Lower leg skin (tissue), 3 donors: ENCODE results near the gene ATP13A3.

Experiments
- CTCF ChIP-seq, 3 donors: fragments of 450-650 bp; IDR thresholded peaks; one replicate each; pipeline ENCODE4 v1.5.1; 2016; ENCODE audit warnings: antibody characterized with exemption in 3 of 3, mild to moderate bottlenecking in 3 of 3, moderate library complexity in 2 of 3
- POLR2A ChIP-seq, 2 donors: fragments of 450-650 bp; IDR thresholded peaks; one replicate each; pipeline ENCODE4 v1.6.1; 2016 to 2017; ENCODE audit warnings: antibody characterized with exemption in 2 of 2, mild to moderate bottlenecking in 1 of 2, moderate library complexity in 1 of 2

- TF ChIP-seq POLR2A (IDR thresholded peaks at IDR 0.05): no peak
- no peak for TF ChIP-seq CTCF (IDR thresholded peaks at IDR 0.05)
Observed at GRCh38 chr3:194387926-194388418, 98.8 kb downstream of the ATP13A3 start.
